Measurements from ENCODE around the gene FIBCD1.

Gene FIBCD1

GRCh38 chr9:130864541-130864940 lies 74.5 kb downstream of the FIBCD1 start:
- no peak for TF ChIP-seq CTCF (IDR thresholded peaks at IDR 0.05)

DNA sequence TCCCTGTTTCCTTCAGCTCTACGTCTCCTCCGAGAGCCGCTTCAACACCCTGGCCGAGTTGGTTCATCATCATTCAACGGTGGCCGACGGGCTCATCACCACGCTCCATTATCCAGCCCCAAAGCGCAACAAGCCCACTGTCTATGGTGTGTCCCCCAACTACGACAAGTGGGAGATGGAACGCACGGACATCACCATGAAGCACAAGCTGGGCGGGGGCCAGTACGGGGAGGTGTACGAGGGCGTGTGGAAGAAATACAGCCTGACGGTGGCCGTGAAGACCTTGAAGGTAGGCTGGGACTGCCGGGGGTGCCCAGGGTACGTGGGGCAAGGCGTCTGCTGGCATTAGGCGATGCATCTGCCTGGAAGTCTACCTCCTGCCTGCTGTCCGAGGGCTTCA lies 76.3 kb downstream of the FIBCD1 start:
- no peak for TF ChIP-seq CTCF (IDR thresholded peaks at IDR 0.05)

DNA sequence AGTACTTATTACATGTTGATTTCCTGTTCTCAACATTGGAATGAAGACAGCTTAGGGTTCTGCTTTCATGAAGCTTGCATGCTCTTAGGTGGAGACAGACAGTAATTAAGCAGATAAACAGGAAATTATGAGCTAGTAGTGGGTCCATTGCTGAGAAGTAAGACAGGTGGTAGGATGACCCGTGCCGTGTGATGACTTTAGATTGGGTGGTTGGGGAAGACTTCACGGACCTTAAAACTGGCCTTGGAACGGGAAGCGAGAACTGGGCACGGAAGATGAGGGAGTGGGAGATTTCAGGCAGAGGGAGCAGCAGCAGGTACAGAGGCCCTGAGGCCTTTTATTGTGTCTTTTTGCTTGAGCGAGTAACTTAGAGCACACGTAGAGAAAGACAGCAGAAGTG lies 76.8 kb downstream of the FIBCD1 start:
- no peak for TF ChIP-seq CTCF (IDR thresholded peaks at IDR 0.05)

DNA sequence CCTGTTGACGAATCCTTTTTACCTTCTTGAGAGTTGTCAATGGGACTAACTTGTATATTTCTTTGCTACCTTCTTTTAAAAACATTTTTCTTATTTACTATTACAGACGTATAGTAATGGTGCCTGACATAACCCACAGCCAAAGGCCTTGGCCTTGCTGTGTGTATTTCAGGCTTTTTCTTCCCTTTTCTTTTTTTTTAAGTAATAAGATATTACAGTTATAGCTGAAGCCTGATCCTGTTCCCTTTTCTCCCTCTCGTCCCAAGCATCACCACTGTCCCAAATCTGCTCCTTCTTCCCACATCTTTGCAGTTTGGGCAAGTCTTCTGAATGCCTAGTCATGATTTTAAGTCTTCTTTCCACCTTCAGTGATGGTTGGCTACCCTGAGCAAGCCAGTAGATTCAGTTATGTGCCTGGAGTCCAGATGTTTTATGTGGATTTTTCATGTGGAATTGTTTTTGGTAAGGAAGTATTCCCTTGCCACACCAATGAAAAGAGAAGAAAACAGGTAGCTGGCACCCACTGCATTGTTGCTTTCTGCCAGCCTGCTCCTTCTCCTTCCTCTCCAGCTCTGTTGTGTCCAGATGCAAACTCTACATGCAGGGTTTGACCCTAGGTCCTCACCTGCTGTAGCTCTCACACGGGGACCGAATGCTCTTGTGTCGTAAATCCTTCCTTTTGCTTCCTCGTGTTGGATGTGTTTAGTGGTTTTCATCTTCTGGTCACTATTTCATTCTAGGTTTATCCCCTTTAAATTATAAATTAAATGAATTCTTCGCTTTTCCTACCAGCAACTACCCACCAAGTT lies 77.5 kb downstream of the FIBCD1 start:
- no peak for TF ChIP-seq CTCF (IDR thresholded peaks at IDR 0.05)

DNA sequence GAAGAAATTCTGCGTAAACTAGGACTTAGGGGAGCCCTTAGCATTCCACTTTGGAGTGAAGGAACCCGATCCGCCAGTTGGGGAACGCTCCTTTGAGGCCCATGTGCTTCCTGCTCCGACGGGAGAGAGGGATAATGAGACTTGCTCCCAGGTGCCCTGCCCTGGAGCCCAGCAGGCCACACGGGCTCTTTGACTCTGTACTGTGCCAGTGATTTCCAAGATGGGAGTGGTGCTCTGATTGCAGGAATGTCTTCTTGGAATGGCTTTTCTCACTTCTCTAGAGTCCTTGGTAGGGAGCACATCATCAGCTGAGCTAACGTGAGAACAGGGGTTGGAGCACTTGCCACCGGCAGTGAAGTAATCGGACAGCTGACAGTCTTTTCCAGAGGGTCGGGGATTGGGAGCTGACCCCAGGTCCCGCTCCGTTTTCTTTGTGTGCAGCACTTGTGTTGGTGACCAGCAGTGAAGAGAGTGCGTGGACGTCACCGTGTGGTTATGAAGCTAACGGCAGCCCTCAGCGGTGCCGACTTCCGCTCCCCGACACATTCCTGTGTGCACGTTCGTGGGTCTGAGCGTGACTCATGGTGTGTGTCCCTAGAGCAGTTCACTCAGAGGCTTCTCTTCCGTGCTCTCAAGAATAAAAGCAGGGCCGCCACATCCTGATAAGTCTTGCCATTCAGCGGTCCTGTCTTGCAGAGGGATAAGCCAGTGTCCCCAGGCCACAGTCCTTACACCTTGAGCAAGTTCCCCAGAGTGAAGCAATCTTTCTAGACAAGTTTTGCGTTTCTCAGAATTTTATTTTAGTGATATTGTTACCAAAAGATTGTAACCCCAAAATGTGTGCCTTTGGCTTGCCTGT lies 78.4 kb downstream of the FIBCD1 start:
- no peak for TF ChIP-seq CTCF (IDR thresholded peaks at IDR 0.05)

- no peak for TF ChIP-seq CTCF (IDR thresholded peaks at IDR 0.05)
Observed at GRCh38 chr9:130858739-130859705, 80.0 kb downstream of the FIBCD1 start.

Data from LNCAP (cell line).